CD4-positive, alpha-beta T cell (primary cell): ENCODE data around the gene AGT. TPM values are rescaled to one million over a fixed set of nuclear protein-coding genes. Genes with fewer than 3 reads are reported as not detected.

Source experiments
- ATAC-seq: fragments of 200-7000 bp; cut with Tn5 transposase; one replicate; pipeline ENCODE4 v1.10.0; 2022; ENCODE audit warnings: mild to moderate bottlenecking; ENCODE audit not compliant: poor library complexity
- CTCF ChIA-PET: fragments of 350-600 bp; sonication (Branson Sonifier 250); formaldehyde crosslinking; loops from one replicate; lab custom pipeline; 2021; ENCODE audit warnings: antibody characterized with exemption, inconsistent platforms; lab: Charles Lee
- POLR2A ChIA-PET: fragments of 350-600 bp; sonication (Branson Sonifier 250); formaldehyde crosslinking; loops from one replicate; lab custom pipeline; 2021; ENCODE audit warnings: antibody characterized with exemption, inconsistent platforms; lab: Charles Lee
- DNase-seq, 14 experiments: peaks; one replicate each; pipeline ENCODE4 v3.0.0-alpha.2; 2013 to 2020; ENCODE audit warnings: mixed read lengths in 2 of 14
- H3K27ac ChIP-seq, 2 donors: one replicate each; pipeline versions ENCODE4 v1.5.1 to v1.7.0; 2013; ENCODE audit warnings: low read length in 2 of 2, low read depth in 1 of 2, mild to moderate bottlenecking in 1 of 2
- H3K27me3 ChIP-seq, 2 experiments: 1 replicate in 1 of 2; 2 replicates in 1 of 2; pipeline versions ENCODE4 v1.6.1 to v1.7.0; 2013; ENCODE audit warnings: low read length in 2 of 2, control low read depth in 1 of 2, mild to moderate bottlenecking in 1 of 2, moderate library complexity in 1 of 2; ENCODE audit not compliant: insufficient read depth in 2 of 2, control insufficient read depth in 1 of 2
- H3K36me3 ChIP-seq: one replicate; pipeline ENCODE4 v1.6.1; 2013; ENCODE audit warnings: low read length, control low read depth; ENCODE audit not compliant: insufficient read depth
- H3K4me1 ChIP-seq: one replicate; pipeline ENCODE4 v1.6.1; 2013; ENCODE audit warnings: low read length, control low read depth; ENCODE audit not compliant: insufficient read depth
- H3K4me3 ChIP-seq: one replicate; pipeline ENCODE4 v1.5.1; 2013; ENCODE audit warnings: mild to moderate bottlenecking, low read length, moderate library complexity
- H3K9me3 ChIP-seq, 2 experiments: 1 replicate in 1 of 2; 2 replicates in 1 of 2; pipeline versions ENCODE4 v1.6.1 to v1.7.0; 2013; ENCODE audit warnings: low read length in 2 of 2, mild to moderate bottlenecking in 2 of 2, control low read depth in 1 of 2, moderate library complexity in 1 of 2; ENCODE audit not compliant: control insufficient read depth in 1 of 2, insufficient read depth in 1 of 2
- H3K27ac Mint-ChIP-seq: one replicate; pipeline ENCODE4 v1.8.0; 2020; ENCODE audit warnings: mixed read lengths
- H3K27me3 Mint-ChIP-seq: one replicate; pipeline ENCODE4 v1.8.0; 2021; ENCODE audit warnings: mixed read lengths
- H3K36me3 Mint-ChIP-seq: one replicate; pipeline ENCODE4 v1.8.0; 2021; ENCODE audit warnings: low read depth, mixed read lengths
- H3K4me1 Mint-ChIP-seq: one replicate; pipeline ENCODE4 v1.8.0; 2021; ENCODE audit warnings: low read depth, mixed read lengths
- H3K4me3 Mint-ChIP-seq: one replicate; pipeline ENCODE4 v1.8.0; 2020; ENCODE audit warnings: mild to moderate bottlenecking, mixed read lengths
- H3K9me3 Mint-ChIP-seq: one replicate; pipeline ENCODE4 v1.8.0; 2020; ENCODE audit warnings: mixed read lengths
- CTCF ChIP-seq: fragments of 200-600 bp; IDR thresholded peaks from one replicate; pipeline ENCODE4 v1.8.0; 2022; ENCODE audit warnings: antibody characterized with exemption, mild to moderate bottlenecking
- intact Hi-C, 2 experiments: fragments of 100-400 bp; cut with DNase I in 1 of 2; cut with micrococcal nuclease in 1 of 2; formaldehyde crosslinking; loops; one replicate each; pipeline versions ENCODE4 v1.15.1 to v1.9.0; 2023 to 2025; cut with DNase I, micrococcal nuclease
- total RNA-seq, 174 experiments: library from RNA in 2 of 174; stranded (reverse) in 2 of 174; gene quantifications; one replicate each; pipeline ENCODE4 v1.2.3 and lab custom pipeline; 2021 to 2026

AGT gene
- total RNA-seq, 2 experiments from 2014 or later = not detected

- Mint-ChIP-seq H3K27me3 (peaks cover 5% of the 10 kb centered on the region), H3K9me3 (no peaks in the 10 kb centered on the region), H3K27ac (no peak overlapping the region), H3K4me3 (no peak overlapping the region), H3K36me3 (no peaks in the 10 kb centered on the region), H3K4me1 (no peaks in the 10 kb centered on the region)
- DNase-seq (no peak), ATAC-seq (no peak)
- Histone ChIP-seq H3K9me3 (no peaks in the 10 kb centered on the region), H3K36me3 (no peaks in the 10 kb centered on the region), H3K4me3 (no peak overlapping the region), H3K27me3 (peaks cover 0 to 4% of the 10 kb centered on the region in 2 experiments), H3K27ac (no peak overlapping the region), H3K4me1 (no peaks in the 10 kb centered on the region)
- intact Hi-C loops = no loop called here
- ChIA-PET CTCF (no interaction called here), POLR2A (no interaction called here)
- no peak for TF ChIP-seq CTCF
Observed at GRCh38 chr1:230702934-230703678, 10.8 kb downstream of the AGT start.

GRCh38 chr1:230701895-230702768 lies 11.8 kb downstream of the AGT start:
- Histone ChIP-seq H3K36me3 (no peaks in the 10 kb centered on the region), H3K9me3 (no peaks in the 10 kb centered on the region), H3K27ac (no peak overlapping the region), H3K27me3 (peaks cover 0 to 2% of the 10 kb centered on the region in 2 experiments), H3K4me3 (no peak overlapping the region), H3K4me1 (no peaks in the 10 kb centered on the region)
- POLR2A ChIA-PET = no interaction called here
- Mint-ChIP-seq H3K27me3 (peaks cover 5% of the 10 kb centered on the region), H3K4me1 (no peaks in the 10 kb centered on the region), H3K4me3 (no peak overlapping the region), H3K9me3 (no peaks in the 10 kb centered on the region), H3K27ac (no peak overlapping the region), H3K36me3 (no peaks in the 10 kb centered on the region)
- DNase-seq = no peak
- no peak for TF ChIP-seq CTCF
- CTCF ChIA-PET = no interaction called here
- no peak for ATAC-seq
- intact Hi-C loops = no loop called here

- CTCF ChIA-PET = no interaction called here
- Mint-ChIP-seq H3K4me1 (no peaks in the 10 kb centered on the region), H3K9me3 (no peaks in the 10 kb centered on the region), H3K36me3 (no peaks in the 10 kb centered on the region), H3K27me3 (peaks cover 5% of the 10 kb centered on the region), H3K27ac (no peak overlapping the region), H3K4me3 (no peak overlapping the region)
- Histone ChIP-seq H3K36me3 (no peaks in the 10 kb centered on the region), H3K9me3 (no peaks in the 10 kb centered on the region), H3K27ac (no peak overlapping the region), H3K4me3 (no peak overlapping the region), H3K27me3 (peaks cover 0 to 2% of the 10 kb centered on the region in 2 experiments), H3K4me1 (no peaks in the 10 kb centered on the region)
- no peak for DNase-seq
- TF ChIP-seq CTCF = no peak
- ATAC-seq = no peak
- POLR2A ChIA-PET = no interaction called here
- intact Hi-C loops = no loop called here
Observed at GRCh38 chr1:230701434-230701833, 12.5 kb downstream of the AGT start.
